Erythroblast (primary cell): Measurements from ENCODE around the gene SPATC1L.

Experiments
- GATA1 ChIP-seq: IDR thresholded peaks from 2 replicates; pipeline ENCODE4 v1.6.1; 2011; ENCODE audit warnings: low read depth, mild to moderate bottlenecking, control low read depth, low read length, moderate library complexity
- POLR2A ChIP-seq: IDR thresholded peaks from 2 replicates; pipeline ENCODE4 v1.6.1; 2011; ENCODE audit warnings: mild to moderate bottlenecking, low read length

- TF ChIP-seq GATA1 (no peak), POLR2A (no peak)
Observed at GRCh38 chr21:46218906-46219590, 34.8 kb upstream of the SPATC1L start.
